ENCODE measurements around the gene GSK3A. TPM values are rescaled to one million over a fixed set of nuclear protein-coding genes. Genes with fewer than 3 reads are reported as not detected.

The GSK3A gene
- total RNA-seq, 1 experiment from 2014 or later = 44.6 TPM

GRCh38 chr19:42287017-42287826 lies 44.8 kb upstream of the GSK3A start:
- POLR2A ChIA-PET (ENCODE audit: unreplicated experiment) = interaction anchor here (0.6 kb wide), 1 partner anchor 110 kb away, joined by 6 read pairs; no protein-coding TSS in a partner anchor
- H3K27me3 ChIP-seq (ENCODE audit: insufficient read depth, low read depth) = no peaks in the 10 kb centered on the region
- intact Hi-C loops (cut with micrococcal nuclease; ENCODE audit: unreplicated experiment) = no loop called here
- peaks cover 14% of the 10 kb centered on the region; the same call in 1 of the 2 replicates for H3K79me2 ChIP-seq (ENCODE audit: low read depth)
- H3K27ac ChIP-seq = no peak overlapping the region
- H3K4me1 ChIP-seq (replicated peaks; ENCODE audit: insufficient read depth) = peaks cover 21% of the 10 kb centered on the region
- no peak for DNase-seq
- H3K36me3 ChIP-seq (ENCODE audit: low read depth) = no peaks in the 10 kb centered on the region
- CTCF ChIA-PET = no interaction called here
- H3K9me3 ChIP-seq (ENCODE audit: insufficient read depth, low read depth) = no peaks in the 10 kb centered on the region
- peaks cover 17% of the 10 kb centered on the region; the same call in 1 of the 2 replicates for H3F3A ChIP-seq (ENCODE audit: insufficient read depth, low read depth)
- peaks cover 15% of the 10 kb centered on the region; the same call in 1 of the 2 replicates for H4K20me1 ChIP-seq (ENCODE audit: insufficient read depth)
- no peak overlapping the region for H2AFZ ChIP-seq
- no peaks in the 10 kb centered on the region for H3K9me2 ChIP-seq (ENCODE audit: insufficient read depth)
- no peak overlapping the region for H3K4me2 ChIP-seq
- BruUV-seq (replicated peaks) = no TSS peak
- TF ChIP-seq CTCF (conservative IDR thresholded peaks at IDR 0.05) (no peak), EZH2 (IDR thresholded peaks at IDR 0.05; ENCODE audit: low read depth) (no peak)
- H3K4me3 ChIP-seq = no peak overlapping the region

- no peaks in the 10 kb centered on the region for H3K36me3 ChIP-seq (ENCODE audit: low read depth)
- CTCF ChIA-PET = no interaction called here
- no TSS peak for BruUV-seq (replicated peaks)
- DNase-seq = no peak
- no peak overlapping the region for H3K4me2 ChIP-seq
- H2AFZ ChIP-seq = no peak overlapping the region
- H4K20me1 ChIP-seq (ENCODE audit: insufficient read depth) = peaks cover 15% of the 10 kb centered on the region; the same call in 1 of the 2 replicates
- POLR2A ChIA-PET (ENCODE audit: unreplicated experiment) = no interaction called here
- H3K79me2 ChIP-seq (ENCODE audit: low read depth) = peaks cover 14% of the 10 kb centered on the region; the same call in 1 of the 2 replicates
- intact Hi-C loops (cut with micrococcal nuclease; ENCODE audit: unreplicated experiment) = no loop called here
- H3F3A ChIP-seq (ENCODE audit: insufficient read depth, low read depth) = peaks cover 23% of the 10 kb centered on the region; the same call in 1 of the 2 replicates
- TF ChIP-seq CTCF (conservative IDR thresholded peaks at IDR 0.05) = no peak
- no peak for TF ChIP-seq EZH2 (IDR thresholded peaks at IDR 0.05; ENCODE audit: low read depth)
- no peaks in the 10 kb centered on the region for H3K9me2 ChIP-seq (ENCODE audit: insufficient read depth)
- H3K4me3 ChIP-seq = no peak overlapping the region
- H3K9me3 ChIP-seq (ENCODE audit: insufficient read depth, low read depth) = no peaks in the 10 kb centered on the region
- no peak overlapping the region for H3K27ac ChIP-seq
- peaks cover 28% of the 10 kb centered on the region for H3K4me1 ChIP-seq (replicated peaks; ENCODE audit: insufficient read depth)
- no peaks in the 10 kb centered on the region for H3K27me3 ChIP-seq (ENCODE audit: insufficient read depth, low read depth)
Observed at GRCh38 chr19:42286349-42287016, 44.1 kb upstream of the GSK3A start.

- Histone ChIP-seq H3K79me2 (ENCODE audit: low read depth) (peaks cover 14% of the 10 kb centered on the region; the same call in 1 of the 2 replicates), H2AFZ (no peak overlapping the region), H3K4me2 (peak overlapping the region; percentile 99), H3K4me3 (no peak overlapping the region), H3K9me3 (ENCODE audit: insufficient read depth, low read depth) (no peaks in the 10 kb centered on the region), H4K20me1 (ENCODE audit: insufficient read depth) (peaks cover 15% of the 10 kb centered on the region; the same call in 1 of the 2 replicates), H3K9me2 (ENCODE audit: insufficient read depth) (no peaks in the 10 kb centered on the region), H3K36me3 (ENCODE audit: low read depth) (no peaks in the 10 kb centered on the region), H3F3A (ENCODE audit: insufficient read depth, low read depth) (peaks cover 23% of the 10 kb centered on the region; the same call in 1 of the 2 replicates), H3K4me1 (replicated peaks; ENCODE audit: insufficient read depth) (peaks cover 33% of the 10 kb centered on the region), H3K27me3 (ENCODE audit: insufficient read depth, low read depth) (no peaks in the 10 kb centered on the region), H3K27ac (no peak overlapping the region)
- TF ChIP-seq CTCF (conservative IDR thresholded peaks at IDR 0.05) (no peak), EZH2 (IDR thresholded peaks at IDR 0.05; ENCODE audit: low read depth) (no peak)
- no TSS peak for BruUV-seq (replicated peaks)
- DNase-seq = no peak
- ChIA-PET CTCF (no interaction called here), POLR2A (ENCODE audit: unreplicated experiment) (no interaction called here)
- intact Hi-C loops (cut with micrococcal nuclease; ENCODE audit: unreplicated experiment) = no loop called here
Observed at GRCh38 chr19:42285988-42286348, 43.6 kb upstream of the GSK3A start.
